NK-92 (cell line): ENCODE measurements around the gene DISC1.

ENCODE experiments used
- DNase-seq: peaks from one replicate; lab custom pipeline; 2025; ENCODE audit not compliant: unreplicated experiment; lab: John Stamatoyannopoulos, UW

DISC1 gene

DNA sequence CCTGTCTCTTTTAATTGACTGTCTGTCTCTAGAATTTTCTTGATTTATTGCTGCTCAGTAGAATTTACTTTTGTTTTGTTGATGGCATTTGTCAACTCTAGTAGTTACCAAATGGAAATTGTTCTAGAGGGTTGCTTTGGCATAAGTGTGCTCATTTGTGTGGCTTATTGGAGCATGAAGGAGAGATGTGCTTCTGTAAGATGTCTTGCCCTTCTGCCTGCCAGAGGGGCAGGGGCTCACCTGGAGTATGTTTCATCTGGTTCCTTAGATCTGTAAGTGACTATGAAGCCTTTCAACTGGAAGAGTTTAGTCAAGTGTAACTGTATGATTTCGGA is 345.5 kb downstream of the DISC1 start:
- DNase-seq, result no peak

DNA sequence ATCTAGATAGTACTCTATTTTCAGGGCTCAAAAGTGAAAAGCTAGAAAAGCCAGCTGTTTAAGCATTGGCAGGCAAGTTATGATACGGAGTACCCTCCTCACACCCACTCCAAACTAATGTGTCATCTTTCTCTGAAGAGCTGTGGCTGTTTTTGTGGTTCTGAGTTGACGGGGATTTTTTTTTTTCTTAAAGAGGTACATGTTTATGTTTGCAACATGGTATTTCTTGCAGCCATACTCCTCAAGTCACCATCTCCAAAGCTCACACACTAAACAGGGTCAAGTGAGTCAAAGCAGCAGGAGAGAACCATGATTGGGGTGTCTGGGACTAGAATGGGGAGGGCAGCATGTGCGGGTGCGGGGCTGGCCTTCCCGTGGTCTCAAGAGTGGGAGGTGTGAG is 347.2 kb downstream of the DISC1 start:
- DNase-seq, result no peak

DNA sequence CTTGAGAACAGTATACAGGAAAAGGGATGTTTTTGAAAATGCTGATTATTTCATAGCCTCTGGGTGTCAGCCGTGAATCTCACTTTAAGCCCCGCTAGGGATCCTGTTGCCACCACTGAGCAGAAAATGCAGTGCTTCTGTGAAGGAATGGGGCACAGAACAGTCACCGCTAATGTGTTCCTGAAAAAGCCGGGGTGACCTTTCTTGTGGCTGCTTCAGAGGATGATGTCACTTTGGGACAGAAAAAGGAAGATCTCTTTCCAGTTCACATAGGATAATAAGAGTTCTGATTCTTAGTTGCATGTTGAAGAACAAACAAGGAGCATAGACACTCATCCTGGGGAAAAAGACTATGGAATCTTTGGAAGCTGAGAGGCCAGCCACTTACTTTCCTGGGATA is 349.6 kb downstream of the DISC1 start:
- no peak for DNase-seq

DNA sequence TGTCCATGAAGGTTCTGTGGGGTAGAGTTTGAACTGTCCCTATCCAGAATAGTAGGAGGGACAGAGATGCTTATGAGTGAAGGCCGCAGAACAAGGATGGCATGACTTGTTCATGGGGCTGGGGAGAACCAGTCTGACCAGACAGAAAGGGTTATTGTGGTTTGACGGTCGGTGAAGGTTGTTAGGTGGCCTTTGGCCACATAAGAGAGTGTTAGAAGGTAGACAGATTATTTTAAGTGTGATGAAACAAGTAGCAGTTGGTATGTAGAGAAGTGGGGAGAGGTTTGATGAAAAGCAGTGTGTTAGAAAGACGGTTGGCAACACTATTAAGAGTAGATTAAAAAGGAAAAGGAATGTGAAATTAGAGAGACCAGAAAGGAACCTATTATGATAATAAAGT is 355.1 kb downstream of the DISC1 start:
- no peak for DNase-seq

DNA sequence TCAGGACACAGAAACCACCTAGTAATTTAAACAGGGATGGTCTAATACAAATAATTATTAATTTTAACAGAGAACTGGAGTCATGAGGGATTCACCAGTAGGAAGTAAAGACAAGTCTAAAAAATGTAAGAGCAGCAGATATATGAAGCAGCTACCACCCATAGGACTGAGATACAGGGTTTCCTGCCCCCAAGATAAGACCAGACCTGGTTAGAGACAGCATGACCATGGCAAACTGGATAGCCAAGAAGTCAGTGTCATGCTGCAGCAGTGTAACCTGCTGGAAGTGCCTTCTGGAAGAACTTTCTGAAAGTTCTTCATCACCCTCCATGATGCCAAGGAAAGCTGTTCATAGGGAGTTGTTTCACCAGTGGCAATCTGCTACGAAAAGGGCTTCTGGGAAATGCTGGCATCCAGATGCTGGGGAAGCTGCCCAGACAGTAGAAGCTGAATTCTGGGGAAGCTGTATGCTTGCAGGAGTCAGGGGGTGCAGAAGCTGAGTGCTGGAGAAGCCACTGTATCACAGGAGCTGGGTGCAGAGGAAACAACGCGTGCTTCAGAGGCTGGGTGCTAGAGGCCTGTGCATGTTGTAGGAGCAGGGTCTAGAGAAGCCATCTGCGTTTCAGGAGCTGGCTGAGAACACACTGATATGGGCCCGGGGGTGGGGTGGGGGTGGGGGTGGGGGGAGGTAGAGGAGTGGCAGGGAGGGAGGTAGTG is 356.4 kb downstream of the DISC1 start:
- no peak for DNase-seq

DNA sequence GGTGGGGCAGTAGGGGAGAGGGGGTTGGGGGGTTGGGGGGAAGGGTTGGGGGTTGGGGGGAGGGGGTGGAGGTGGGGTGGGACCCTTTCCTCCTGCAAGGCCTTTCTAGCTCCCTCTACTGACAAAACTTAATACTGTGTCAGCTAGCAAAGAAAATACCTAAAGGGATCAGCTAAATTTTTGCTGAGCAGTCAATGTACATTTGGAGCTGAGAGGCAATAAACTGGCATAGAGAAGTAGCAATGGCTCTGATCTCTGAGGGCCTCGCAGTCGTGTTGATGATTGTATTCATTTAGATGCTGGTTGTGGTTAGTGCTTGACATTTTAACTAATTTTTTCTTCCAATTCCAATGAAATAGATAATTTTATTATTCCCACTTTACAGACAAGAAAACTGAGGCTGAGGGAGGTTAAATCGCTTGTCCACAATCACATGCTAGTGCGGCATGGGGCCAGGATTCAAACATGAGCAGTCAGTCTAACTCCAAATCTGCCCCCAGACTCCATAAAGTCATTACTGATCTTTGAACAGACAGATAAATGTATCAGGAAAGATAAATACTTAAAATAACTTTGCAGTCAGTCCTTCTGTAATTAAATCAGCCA is 357.1 kb downstream of the DISC1 start:
- no peak for DNase-seq

DNA sequence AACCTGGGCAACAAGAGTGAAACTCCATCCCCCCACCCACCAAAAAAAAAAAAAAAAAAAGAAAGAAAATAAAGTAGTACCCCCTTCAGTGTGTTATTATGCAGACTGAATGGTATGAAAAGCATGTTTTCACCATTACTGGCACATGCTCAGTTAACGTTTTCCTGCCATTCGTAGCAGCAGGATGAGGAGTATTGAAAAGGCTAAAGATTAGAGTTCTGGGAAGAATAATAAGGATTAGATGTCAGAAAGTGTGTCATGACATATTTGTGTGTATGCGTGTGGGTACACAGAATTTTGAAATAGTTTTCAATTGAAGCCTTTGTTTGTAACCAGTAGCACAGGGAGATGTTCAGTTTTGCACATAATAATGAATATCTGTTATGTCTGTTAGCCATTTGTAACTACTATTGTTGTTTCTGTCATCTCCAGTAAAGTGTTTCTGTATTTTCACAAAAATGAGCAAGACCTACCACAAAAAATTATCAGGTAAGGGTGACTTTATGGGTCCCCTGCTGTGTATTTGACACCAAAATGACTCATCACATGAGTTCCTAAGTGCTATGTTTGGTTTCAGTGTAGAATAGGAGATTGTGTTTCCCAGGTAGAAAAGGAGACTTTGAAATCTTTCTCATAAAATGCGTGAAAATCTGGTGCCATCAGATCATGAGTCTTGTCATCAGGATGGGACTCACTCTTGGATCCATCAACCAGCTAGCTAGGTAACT is 358.9 kb downstream of the DISC1 start:
- DNase-seq, result no peak

DNA sequence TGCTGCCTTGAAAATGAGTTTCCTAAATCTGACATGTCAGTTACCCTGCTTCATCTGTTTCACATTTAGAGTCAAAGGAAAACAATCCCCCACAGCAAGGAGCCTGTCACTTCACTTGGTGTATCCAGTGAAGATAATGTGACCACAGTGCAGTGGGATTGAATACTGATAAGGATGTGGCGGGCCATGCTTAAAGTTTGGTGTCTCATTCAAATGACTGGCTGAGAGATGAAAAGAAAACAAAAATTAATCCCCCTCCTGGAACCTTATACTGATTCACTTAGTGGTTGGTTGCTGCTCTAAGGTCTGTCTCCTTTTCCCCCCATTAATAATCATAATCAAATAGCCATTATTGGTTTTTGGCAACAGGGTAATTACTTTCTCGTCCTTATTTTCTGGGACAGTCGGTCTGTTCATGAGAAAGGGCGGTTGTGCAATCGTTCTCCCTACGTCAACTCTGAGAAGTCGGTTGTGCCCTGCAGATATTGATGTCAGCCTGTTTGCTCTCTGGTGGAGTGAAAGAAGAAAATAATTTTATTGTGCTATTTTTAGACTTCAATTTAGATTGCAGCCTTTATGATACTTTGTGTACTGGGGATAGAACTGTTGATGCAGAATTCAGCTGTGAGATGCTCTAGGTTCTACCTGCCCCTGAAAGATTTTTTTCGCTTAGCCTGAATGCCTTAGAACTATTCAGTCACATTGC is 360.2 kb downstream of the DISC1 start:
- no peak for DNase-seq

DNA sequence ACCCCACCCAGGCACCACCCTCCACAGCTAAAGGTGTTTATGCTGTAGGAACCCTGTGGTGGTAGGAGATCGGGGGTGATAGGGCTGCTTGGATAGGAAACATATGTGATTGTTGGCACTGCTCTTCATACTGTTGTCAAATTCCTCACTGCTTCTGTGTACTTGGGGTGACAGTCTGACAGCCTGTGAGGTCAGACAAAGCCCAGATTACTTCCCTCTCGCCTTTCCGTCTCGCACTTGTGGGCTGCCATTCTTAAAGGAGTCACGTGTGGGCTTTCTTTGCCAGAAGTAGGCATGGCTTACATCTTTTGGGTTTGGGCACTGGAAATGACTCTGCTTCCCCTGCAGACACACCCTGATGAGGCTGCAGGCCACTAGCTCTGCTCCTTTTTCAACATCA is 363.8 kb downstream of the DISC1 start:
- DNase-seq, result no peak

DNA sequence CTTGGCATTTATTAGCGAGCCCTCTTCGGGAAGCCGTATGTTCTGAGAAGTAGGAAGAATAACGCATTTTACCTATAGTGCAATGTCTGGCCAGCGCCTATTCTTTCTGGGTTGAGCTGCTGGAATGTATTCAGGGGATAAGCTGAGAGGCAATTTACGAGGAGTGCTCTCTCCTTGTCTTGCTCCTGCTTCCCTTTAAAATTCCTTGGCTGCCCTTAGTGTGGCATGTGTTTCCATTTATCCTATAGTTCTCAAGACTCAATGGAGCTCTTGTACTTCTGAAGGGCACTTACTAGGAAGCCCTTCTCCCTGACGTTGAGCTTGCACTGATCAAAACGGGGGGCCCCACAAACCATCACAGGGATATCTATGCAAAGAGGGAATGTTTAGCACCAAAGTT is 364.6 kb downstream of the DISC1 start:
- DNase-seq, result no peak

DNA sequence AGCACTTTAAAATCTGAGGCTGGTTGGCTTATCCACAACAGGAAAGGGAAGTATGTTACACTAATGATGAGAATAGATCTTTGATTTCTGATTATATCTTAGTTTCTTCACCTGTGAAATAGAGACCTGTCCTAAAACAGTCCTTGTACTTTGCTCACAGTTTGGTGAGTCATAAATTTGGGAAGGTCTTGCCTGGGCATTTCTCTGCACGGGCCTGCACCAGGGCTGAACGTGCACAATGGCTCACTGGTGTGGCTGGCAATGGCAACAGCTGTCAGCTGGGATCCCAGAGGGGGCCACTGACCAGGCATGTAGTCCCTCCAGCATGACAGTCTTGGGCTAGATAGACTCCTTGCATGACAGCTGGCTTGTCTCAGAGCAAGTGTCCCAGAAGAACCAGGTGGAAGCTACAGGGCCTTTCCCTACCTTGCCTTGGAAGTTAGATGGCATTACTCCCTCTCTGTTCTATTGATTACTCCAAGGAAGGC is 367.4 kb downstream of the DISC1 start:
- no peak for DNase-seq

DNA sequence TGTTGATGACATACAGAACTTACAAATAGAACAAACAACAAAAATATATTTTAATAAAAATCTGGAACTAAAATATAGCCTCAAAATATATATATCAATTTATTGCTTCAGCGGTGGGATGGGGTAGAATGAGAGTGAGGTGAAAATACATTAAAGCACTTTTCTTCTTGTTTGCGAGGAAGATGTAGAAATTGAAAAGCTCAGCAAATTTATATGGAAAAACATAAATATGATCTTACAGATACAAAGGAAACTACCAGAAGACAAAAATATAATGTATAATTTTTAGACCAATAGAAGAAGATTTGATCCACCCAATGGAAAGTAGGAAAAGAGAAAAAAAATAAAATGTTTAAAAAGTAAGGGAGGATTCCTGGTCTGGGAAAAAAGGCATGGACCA is 372.2 kb downstream of the DISC1 start:
- DNase-seq, result no peak

DNA sequence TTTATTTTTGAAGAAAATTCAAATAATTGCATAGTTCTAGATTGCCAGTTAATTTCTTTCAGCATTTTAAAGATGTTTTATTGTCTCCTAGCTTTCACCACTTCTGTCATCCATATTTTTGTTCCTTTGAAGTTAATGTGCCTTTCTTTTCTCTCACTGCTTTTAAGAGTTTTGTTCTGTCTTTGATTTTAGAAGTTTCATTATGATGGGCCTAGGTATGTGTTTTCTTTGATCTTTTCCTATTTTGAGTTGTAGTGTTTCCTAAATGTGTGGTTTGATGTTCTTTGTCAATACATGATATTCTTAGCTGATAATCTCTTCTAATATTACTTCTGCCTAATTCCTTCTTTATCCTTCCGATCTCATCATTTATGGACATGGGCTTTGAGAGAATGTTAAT is 378.7 kb downstream of the DISC1 start:
- DNase-seq, result no peak

DNA sequence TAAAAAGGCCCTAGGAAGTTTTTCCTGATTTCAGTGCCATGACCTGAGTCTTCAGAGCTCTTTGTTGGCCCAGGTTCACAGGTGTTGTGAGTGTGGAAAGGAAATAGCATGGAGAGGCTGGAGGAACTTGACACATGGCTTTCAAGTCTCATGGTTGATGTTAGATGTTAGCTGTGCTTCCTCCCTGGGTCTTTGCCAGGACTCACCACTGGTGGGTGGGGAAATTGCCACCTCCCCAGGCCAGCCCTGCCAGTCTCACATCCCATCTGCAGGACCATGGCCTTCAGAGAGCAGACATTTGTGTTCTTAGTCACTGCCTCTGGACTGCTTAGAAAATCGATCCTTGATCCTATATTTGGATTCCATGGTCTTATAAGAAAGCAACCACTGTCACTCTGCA is 383.2 kb downstream of the DISC1 start:
- no peak for DNase-seq

DNA sequence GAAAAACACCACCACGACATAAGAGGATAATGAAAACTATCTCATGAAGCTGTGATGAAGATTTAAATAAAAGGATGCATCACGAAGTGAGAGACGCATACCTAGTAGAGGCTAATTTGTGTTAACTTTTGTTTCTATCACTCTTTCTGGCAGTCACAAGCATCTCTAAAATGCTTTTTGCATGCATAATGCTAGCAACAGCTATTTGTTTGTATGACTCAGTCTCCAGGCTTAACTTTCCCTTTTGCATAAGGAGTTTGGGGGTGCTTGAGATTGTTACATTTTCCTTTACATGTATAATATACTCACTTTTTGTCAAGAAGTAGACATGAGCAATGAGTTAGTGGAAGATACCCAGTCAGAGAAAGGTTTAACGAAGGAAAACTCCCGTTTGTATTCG is 385.4 kb downstream of the DISC1 start:
- no peak for DNase-seq

DNA sequence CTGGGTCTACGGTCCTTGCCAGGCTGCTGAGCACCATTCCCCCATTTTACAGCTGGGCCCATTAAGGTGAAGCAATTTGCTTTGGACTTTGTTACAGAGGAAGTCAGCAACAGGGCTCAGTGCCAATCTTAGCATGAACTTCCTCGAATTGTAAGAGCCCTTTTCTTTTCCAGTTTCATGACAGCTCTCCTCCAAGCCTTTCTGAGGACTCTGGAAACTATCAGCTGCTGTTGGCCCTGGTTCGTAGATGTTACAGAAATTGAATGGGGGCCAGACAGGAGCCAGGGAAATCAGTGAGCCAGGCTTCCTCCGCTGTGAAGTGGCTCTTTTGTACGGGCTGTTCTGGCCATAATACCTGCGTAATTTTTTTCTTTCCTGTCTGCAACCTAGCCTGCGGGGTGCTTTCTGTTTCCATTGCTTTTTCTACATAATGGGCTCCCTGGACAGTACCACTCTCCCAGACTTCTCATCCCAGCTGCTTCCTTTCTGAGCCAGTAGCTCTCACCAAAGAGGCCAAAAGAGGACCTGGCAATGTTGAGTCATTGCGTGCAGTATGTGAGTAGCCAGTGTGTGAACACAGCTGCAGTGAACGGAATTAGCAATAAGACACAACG is 386.3 kb downstream of the DISC1 start:
- DNase-seq, result no peak

DNA sequence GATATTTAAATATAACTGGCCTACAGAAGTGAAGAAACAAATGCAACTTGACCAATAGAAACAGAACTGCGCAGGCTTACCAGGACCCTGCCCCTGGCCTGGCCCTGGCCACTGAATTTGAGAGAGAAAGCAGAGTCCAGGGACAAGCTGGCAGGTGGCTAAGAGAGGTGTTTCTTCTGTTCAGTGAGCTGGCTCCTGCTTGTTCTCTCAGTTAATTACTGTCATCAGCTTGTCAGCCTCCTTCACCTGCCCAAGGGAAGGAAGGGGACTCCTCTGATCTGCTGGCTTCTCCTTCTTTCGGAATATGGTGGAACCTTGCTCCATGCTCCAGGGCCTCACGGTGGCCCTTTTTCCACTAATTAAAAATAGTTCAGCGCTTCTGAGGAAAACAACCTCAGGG is 388.4 kb downstream of the DISC1 start:
- DNase-seq, result no peak

DNA sequence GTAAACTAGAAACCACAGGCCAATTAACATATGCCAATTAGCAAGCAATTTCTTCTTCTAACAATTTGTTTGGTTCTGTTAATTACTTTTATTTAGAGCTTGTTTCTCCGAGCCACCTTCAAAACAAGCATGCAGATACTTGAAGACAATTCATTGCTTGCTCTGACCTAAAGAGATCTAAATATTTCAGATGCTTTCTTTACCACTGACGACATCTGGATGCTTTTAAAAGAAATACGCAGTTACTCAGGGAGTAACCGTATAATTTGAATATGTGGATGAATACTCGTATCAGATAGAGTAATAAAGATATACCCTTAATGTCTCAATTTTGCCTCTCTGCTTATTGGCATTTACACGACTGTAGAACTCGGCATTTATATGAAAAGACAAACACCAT is 390.0 kb downstream of the DISC1 start:
- DNase-seq, result no peak

DNA sequence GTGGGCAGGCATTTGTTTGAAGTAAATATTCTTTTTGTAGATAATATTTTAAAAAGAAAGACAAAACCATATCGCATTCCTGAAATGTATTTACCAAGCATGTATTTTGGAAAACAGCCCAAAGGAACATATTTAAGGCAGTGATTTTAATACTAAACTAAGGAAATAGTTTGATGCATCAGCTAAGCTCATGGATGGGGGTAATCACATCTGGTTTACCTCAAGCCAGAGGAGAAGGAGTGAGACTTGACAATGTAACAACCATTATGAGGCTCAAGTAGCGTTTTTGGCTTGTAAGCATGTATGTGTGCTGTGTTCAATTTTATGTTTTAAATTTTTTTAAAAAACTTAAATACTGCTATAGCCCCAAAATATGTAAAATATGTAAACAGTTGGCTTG is 390.5 kb downstream of the DISC1 start:
- DNase-seq, result no peak

DNA sequence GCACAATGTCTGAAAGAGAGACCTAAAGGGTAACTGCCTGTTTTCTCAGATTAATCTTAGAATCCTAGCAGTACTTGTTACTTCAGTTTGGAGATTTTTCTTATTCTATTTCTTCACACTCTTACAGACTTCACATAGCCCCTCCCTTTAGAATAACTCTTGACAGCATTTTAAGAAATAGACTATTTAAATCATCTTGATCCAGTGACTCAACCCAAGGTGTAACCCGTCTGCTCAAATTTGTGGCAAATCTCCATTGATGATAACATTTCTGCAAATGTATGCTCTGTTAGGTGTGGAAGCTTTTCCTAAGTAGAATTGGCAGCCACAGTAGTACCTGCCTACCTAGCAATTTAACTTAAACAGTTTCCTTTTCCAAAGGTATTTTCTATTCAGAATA is 391.2 kb downstream of the DISC1 start:
- no peak for DNase-seq

DNA sequence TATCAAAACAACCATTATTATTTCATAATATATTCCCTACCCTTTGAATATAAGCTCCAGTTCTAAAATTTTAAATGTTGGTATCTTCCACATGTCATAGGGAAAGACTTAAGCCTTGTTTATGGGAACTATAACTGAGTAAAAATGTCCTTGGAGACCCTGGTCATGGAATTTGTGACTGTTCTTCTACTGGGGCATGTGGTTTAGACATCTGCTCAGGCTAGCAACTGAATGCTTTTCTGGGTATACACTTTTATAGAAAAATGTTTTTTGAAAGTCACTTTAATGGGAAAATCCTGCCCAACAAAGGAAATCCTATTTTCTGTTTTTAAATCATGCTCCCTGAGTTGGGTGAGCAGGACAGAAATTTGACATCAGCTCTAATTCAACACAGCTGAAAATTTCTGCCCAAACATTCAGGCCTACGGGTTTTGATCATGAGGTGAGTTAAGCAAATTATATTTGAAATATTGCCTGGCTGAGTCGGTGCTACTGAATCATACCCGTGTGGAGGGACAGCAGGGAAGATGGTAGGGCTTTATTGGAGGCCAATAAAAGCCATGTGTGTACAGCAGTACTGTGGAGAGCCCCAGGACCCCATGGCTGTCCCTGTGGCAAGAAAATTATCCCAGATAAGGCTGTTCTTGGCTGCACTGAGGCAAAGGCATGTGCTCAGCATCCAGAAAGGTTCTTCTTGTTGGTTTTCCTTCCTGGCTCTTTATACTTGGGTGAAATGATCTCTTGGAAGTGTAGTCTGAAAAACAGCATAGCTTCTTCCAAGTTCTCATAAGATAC is 391.8 kb downstream of the DISC1 start:
- DNase-seq, result no peak
